ENCODE results near the gene TRAF3IP1.

- TF ChIP-seq, protein P1, sequence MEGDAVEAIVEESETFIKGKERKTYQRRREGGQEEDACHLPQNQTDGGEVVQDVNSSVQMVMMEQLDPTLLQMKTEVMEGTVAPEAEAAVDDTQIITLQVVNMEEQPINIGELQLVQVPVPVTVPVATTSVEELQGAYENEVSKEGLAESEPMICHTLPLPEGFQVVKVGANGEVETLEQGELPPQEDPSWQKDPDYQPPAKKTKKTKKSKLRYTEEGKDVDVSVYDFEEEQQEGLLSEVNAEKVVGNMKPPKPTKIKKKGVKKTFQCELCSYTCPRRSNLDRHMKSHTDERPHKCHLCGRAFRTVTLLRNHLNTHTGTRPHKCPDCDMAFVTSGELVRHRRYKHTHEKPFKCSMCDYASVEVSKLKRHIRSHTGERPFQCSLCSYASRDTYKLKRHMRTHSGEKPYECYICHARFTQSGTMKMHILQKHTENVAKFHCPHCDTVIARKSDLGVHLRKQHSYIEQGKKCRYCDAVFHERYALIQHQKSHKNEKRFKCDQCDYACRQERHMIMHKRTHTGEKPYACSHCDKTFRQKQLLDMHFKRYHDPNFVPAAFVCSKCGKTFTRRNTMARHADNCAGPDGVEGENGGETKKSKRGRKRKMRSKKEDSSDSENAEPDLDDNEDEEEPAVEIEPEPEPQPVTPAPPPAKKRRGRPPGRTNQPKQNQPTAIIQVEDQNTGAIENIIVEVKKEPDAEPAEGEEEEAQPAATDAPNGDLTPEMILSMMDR (conservative IDR thresholded peaks at IDR 0.05; ENCODE audit: low read depth, low read length) = no peak
- no peak for TF ChIP-seq EZH2 (IDR thresholded peaks at IDR 0.05; ENCODE audit: low read length, unreplicated experiment)
Measured at GRCh38 chr2:238286551-238286950, 33.8 kb upstream of the TRAF3IP1 start.
